Keratinocyte (primary cell): Measurements from ENCODE around the gene DIPK1B.

Experiments
- EZH2 ChIP-seq: IDR thresholded peaks from one replicate; pipeline ENCODE4 v1.6.1; 2012; ENCODE audit warnings: inconsistent platforms, mild to moderate bottlenecking, low read length, moderate library complexity
- TF ChIP-seq, protein P1 (sequence below), 3 experiments: IDR thresholded peaks in 1 of 3; conservative IDR thresholded peaks in 1 of 3; optimal IDR thresholded peaks in 1 of 3; 2 replicates in 2 of 3; 3 replicates in 1 of 3; pipeline versions ENCODE3 to v1.5.1; 2011; ENCODE audit warnings: low read length in 3 of 3, mild to moderate bottlenecking in 3 of 3, moderate library complexity in 2 of 3, control low read depth in 1 of 3, inconsistent platforms in 1 of 3; ENCODE audit not compliant: insufficient read depth in 2 of 3; ENCODE audit errors: extremely low read depth in 1 of 3

DNA sequence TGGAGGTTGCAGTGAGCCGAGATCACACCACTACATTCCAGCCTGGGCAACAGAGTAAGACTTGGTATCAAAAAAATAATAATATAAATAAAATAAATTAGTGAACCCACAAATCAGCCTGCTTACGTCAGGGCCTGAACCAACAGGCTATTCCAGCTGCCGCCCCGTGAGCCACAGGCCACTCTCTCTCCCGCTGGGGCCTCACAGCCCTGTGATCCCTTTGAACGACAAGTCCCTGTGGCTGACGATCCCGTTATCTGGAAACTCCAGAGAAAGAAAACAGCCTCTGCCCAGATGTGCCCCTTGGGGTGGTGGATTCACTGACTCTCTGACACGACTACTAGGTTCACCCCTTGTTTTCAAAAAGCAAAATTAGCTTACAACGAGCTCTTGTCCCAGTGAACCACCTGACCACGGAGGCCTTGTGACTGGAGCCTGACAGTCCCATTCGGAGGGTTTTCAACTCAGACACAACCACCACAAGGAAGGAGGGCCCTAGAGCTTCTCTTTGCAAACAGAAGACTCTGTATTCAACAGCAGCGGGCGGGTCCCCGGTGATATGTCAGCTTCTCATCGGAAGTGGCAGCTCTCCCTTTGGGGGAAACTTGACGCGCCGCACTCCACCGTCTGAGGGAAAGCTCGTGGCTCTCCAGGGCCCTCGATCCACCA lies 4.4 kb upstream of the DIPK1B start:
- TF ChIP-seq, protein P1, sequence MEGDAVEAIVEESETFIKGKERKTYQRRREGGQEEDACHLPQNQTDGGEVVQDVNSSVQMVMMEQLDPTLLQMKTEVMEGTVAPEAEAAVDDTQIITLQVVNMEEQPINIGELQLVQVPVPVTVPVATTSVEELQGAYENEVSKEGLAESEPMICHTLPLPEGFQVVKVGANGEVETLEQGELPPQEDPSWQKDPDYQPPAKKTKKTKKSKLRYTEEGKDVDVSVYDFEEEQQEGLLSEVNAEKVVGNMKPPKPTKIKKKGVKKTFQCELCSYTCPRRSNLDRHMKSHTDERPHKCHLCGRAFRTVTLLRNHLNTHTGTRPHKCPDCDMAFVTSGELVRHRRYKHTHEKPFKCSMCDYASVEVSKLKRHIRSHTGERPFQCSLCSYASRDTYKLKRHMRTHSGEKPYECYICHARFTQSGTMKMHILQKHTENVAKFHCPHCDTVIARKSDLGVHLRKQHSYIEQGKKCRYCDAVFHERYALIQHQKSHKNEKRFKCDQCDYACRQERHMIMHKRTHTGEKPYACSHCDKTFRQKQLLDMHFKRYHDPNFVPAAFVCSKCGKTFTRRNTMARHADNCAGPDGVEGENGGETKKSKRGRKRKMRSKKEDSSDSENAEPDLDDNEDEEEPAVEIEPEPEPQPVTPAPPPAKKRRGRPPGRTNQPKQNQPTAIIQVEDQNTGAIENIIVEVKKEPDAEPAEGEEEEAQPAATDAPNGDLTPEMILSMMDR (optimal IDR thresholded peaks at IDR 0.05 in 1 of 3, IDR thresholded peaks at IDR 0.05 in 1 of 3, conservative IDR thresholded peaks at IDR 0.05 in 1 of 3; ENCODE audit: extremely low read depth in 1 of 3, insufficient read depth in 2 of 3, low read length in 3 of 3) = no peak
- TF ChIP-seq EZH2 = no peak
